Fibroblast of lung (primary cell): ENCODE measurements around the gene PPL. TPM values are rescaled to one million over a fixed set of nuclear protein-coding genes. Genes with fewer than 3 reads are reported as not detected.
A peak's percentile ranks its signal among the peaks of the same experiment; 100 is the strongest.

ENCODE experiments used
- DNase-seq, 2 donors: peaks; one replicate each; pipeline versions ENCODE4 v3.0.0 to v3.0.0-alpha.2; 2010; ENCODE audit warnings: low read depth in 2 of 2
- H2AFZ ChIP-seq: 2 replicates; pipeline ENCODE4 v1.5.1; 2012; ENCODE audit warnings: low read length, control low read depth, inconsistent platforms
- H3K27ac ChIP-seq: 2 replicates; pipeline ENCODE4 v1.5.1; 2011; ENCODE audit warnings: low read length, control low read depth; ENCODE audit not compliant: insufficient read depth
- H3K27me3 ChIP-seq: 2 replicates; pipeline ENCODE4 v1.5.1; 2011; ENCODE audit warnings: mild to moderate bottlenecking, low read length; ENCODE audit not compliant: control insufficient read depth, insufficient read depth
- H3K36me3 ChIP-seq: 2 replicates; pipeline ENCODE4 v1.5.1; 2011; ENCODE audit warnings: low read length; ENCODE audit not compliant: control insufficient read depth, insufficient read depth
- H3K4me1 ChIP-seq: 2 replicates; pipeline ENCODE4 v1.5.1; 2011; ENCODE audit warnings: low read length; ENCODE audit not compliant: control insufficient read depth, insufficient read depth; ENCODE audit errors: extremely low read depth
- H3K4me2 ChIP-seq: 2 replicates; pipeline ENCODE4 v1.5.1; 2011; ENCODE audit warnings: low read length, control low read depth; ENCODE audit not compliant: insufficient read depth; ENCODE audit errors: extremely low read depth
- H3K4me3 ChIP-seq, 4 experiments: fragments of 200-600 bp in 1 of 4; sonication (generic) in 1 of 4; replicated peaks in 1 of 4; 2 replicates each; pipeline ENCODE4 v1.5.1; 2011 to 2016; ENCODE audit warnings: low read length in 4 of 4, low read depth in 3 of 4, mild to moderate bottlenecking in 3 of 4, control low read depth in 2 of 4, inconsistent platforms in 1 of 4, mixed read lengths in 1 of 4; ENCODE audit not compliant: insufficient read depth in 1 of 4; ENCODE audit errors: control extremely low read depth in 1 of 4
- H3K79me2 ChIP-seq: 2 replicates; pipeline ENCODE4 v1.5.1; 2012; ENCODE audit warnings: mild to moderate bottlenecking, low read length, inconsistent platforms; ENCODE audit not compliant: control insufficient read depth, insufficient read depth
- H3K9ac ChIP-seq: 2 replicates; pipeline ENCODE4 v1.5.1; 2011; ENCODE audit warnings: mild to moderate bottlenecking, low read length, control low read depth; ENCODE audit not compliant: insufficient read depth
- H3K9me3 ChIP-seq: 2 replicates; pipeline ENCODE4 v1.5.1; 2012; ENCODE audit warnings: low read depth, low read length; ENCODE audit not compliant: control insufficient read depth, insufficient read depth
- H4K20me1 ChIP-seq: 2 replicates; pipeline ENCODE4 v1.5.1; 2011; ENCODE audit warnings: low read length; ENCODE audit not compliant: control insufficient read depth, insufficient read depth; ENCODE audit errors: extremely low read depth
- CTCF ChIP-seq, 2 donors: IDR thresholded peaks in 1 of 2; conservative IDR thresholded peaks in 1 of 2; 1 replicate in 1 of 2; 2 replicates in 1 of 2; pipeline ENCODE4 v1.5.1; 2011 to 2012; ENCODE audit warnings: low read length in 2 of 2, control low read depth in 1 of 2, inconsistent platforms in 1 of 2, low read depth in 1 of 2, mild to moderate bottlenecking in 1 of 2
- EZH2 ChIP-seq: IDR thresholded peaks from 2 replicates; pipeline ENCODE4 v1.5.1; 2012; ENCODE audit warnings: low read length, control low read depth, mild to moderate bottlenecking; ENCODE audit errors: missing control alignments
- polyA plus RNA-seq, 2 donors: library from polyadenylated mRNA; depleted of rRNA in 1 of 2; stranded (reverse) in 1 of 2; unstranded in 1 of 2; fragments of >200 nt; gene quantifications; 2 replicates each; pipeline ENCODE4 v1.2.1, GENCODE V29; 2011 to 2012; ENCODE audit warnings: missing spikeins in 1 of 2
- total RNA-seq: library from RNA; depleted of rRNA; stranded (reverse); fragments of >200 nt; gene quantifications from 2 replicates; pipeline ENCODE4 v1.2.1, GENCODE V29; 2014

The PPL gene
- total and polyA plus RNA-seq, 2 donors (not counting 1 experiment from before 2014, with no cell fraction given) = 5.0 to 50.5 TPM

GRCh38 chr16:4962716-4963115 lies 25.8 kb upstream of the PPL start:
- H3K36me3 ChIP-seq = no peaks in the 10 kb centered on the region
- H2AFZ ChIP-seq = no peak overlapping the region
- H3K27me3 ChIP-seq = no peaks in the 10 kb centered on the region
- TF ChIP-seq CTCF (conservative IDR thresholded peaks at IDR 0.05 in 1 of 2, IDR thresholded peaks at IDR 0.05 in 1 of 2; ENCODE audit: low read depth in 1 of 2, low read length in 2 of 2) (no peak), EZH2 (no peak)
- no peak overlapping the region for H3K27ac ChIP-seq
- no peaks in the 10 kb centered on the region for H3K79me2 ChIP-seq
- peaks cover 3% of the 10 kb centered on the region for H3K4me1 ChIP-seq
- DNase-seq = no peak
- H3K9ac ChIP-seq = no peak overlapping the region
- no peaks in the 10 kb centered on the region for H3K9me3 ChIP-seq
- no peak overlapping the region for H3K4me2 ChIP-seq
- H4K20me1 ChIP-seq = no peaks in the 10 kb centered on the region
- H3K4me3 ChIP-seq = no peak overlapping the region

- Histone ChIP-seq H3K36me3 (no peaks in the 10 kb centered on the region), H2AFZ (no peak overlapping the region), H3K9ac (no peak overlapping the region), H3K27me3 (no peaks in the 10 kb centered on the region), H3K4me3 (no peak overlapping the region), H3K79me2 (no peaks in the 10 kb centered on the region), H3K4me2 (no peak overlapping the region), H3K4me1 (peaks cover 3% of the 10 kb centered on the region), H3K27ac (no peak overlapping the region), H4K20me1 (no peaks in the 10 kb centered on the region), H3K9me3 (no peaks in the 10 kb centered on the region)
- DNase-seq = no peak
- TF ChIP-seq CTCF (conservative IDR thresholded peaks at IDR 0.05 in 1 of 2, IDR thresholded peaks at IDR 0.05 in 1 of 2; ENCODE audit: low read depth in 1 of 2, low read length in 2 of 2) (no peak), EZH2 (no peak)
Measured at GRCh38 chr16:4960579-4960978, 23.6 kb upstream of the PPL start.

GRCh38 chr16:4958510-4959438 lies 21.8 kb upstream of the PPL start:
- no peak for DNase-seq
- TF ChIP-seq EZH2 (no peak), CTCF (conservative IDR thresholded peaks at IDR 0.05 in 1 of 2, IDR thresholded peaks at IDR 0.05 in 1 of 2; ENCODE audit: low read depth in 1 of 2, low read length in 2 of 2) (no peak)
- Histone ChIP-seq H2AFZ (no peak overlapping the region), H3K36me3 (no peaks in the 10 kb centered on the region), H3K4me1 (peaks cover 9% of the 10 kb centered on the region), H3K4me3 (peak overlapping the region in 3 of 4 experiments; percentile 32 to 51 (median 36)), H3K27me3 (no peaks in the 10 kb centered on the region), H3K9me3 (no peaks in the 10 kb centered on the region), H3K79me2 (no peaks in the 10 kb centered on the region), H4K20me1 (no peaks in the 10 kb centered on the region), H3K27ac (no peak overlapping the region), H3K9ac (no peak overlapping the region), H3K4me2 (peak overlapping the region; percentile 88)
